Inflammatory macrophage treated with lipopolysaccharide for 4 hours (primary cell): ENCODE results near the gene FCRL6.

Source experiments
- DNase-seq: peaks from one replicate; pipeline ENCODE4 v3.0.0-alpha.2; 2020

The FCRL6 gene

DNA sequence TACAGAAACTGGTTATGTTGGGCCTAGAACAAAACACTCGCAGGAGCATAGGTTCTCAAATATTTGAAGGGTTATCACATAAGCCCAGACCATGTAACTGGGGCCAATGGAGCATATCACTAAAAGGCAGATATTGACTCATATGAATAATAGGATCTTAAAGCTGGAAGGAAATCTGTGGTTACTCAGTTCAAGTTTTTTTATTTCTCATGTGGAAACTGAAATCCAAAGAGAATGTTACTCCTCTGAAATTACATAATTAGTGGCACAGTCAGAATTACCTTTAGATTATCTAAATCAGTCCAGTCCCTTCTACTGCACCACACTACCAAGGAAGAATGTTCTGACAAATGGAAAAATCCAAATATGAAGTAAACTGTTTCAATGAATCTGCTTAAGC, 36.6 kb downstream of the FCRL6 start:
- DNase-seq = peak; percentile 76

- no peak for DNase-seq
These were observed 37.1 kb downstream of the FCRL6 start for GRCh38 chr1:159839116-159839849.

- DNase-seq = no peak
These were observed 39.6 kb downstream of the FCRL6 start for GRCh38 chr1:159841749-159842148.

GRCh38 chr1:159843459-159843858, 41.3 kb downstream of the FCRL6 start:
- DNase-seq = no peak

DNA sequence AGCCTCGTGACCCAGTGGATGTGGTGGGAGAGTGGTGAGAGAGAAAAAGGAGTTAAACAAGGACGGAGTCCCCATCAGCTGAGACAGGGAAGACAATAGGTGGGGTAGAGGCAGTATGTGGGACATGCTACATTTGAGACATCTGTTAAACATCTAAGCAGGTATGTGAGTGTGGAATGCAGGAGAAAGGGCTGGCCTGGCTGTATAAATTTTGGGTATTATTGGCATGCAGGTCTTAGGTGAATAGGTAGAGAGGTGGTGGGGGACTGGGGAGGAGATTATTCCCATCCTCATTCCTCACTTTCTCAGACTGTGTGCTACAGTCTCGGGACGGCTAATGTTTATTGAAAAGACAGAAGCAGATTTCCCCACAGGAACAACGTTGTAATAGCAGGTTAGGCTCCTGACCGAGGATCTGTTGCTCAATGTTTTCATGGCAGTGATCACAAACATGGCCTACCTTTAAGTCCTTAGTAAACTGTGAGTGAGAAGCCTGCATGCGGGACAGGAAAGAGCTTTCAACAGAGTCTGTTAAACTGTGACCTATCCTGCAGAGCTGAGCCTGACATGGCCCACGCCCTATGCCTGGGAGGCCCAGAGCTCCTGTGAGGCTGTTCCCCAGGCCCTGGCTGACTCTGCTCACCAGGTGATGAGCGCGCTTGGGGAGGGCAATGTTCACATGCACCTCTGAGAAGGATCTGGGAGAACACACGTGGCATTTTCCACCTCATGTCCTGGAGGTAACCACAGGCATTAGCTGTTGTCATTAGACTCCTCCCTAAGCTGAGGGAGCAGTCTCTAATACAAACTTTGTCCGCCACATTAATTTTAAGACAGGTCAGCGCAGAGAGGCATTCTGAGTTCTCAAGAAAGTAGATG, 43.8 kb downstream of the FCRL6 start:
- DNase-seq = no peak

DNA sequence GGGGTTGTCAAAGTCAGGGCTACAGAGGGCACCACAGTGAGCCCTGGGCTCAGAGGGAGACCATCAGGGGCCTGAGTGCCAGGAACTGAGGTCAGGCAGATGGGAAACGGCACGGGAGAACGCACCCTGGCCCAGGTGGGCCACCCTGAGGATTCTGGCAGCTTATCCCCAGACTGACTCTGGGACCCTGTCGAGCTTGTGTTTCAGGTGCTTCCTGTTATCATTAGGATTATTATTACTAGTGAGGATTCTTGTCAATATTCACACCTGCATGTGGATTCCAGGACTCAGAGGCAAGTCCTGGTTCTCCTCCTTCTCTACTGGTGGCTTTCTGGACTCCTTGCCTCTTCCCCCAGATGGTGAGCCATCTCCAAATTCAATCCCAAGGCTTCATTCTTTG, 45.1 kb downstream of the FCRL6 start:
- no peak for DNase-seq

GRCh38 chr1:159848326-159848725, 46.2 kb downstream of the FCRL6 start:
- peak; percentile 32 for DNase-seq

DNA sequence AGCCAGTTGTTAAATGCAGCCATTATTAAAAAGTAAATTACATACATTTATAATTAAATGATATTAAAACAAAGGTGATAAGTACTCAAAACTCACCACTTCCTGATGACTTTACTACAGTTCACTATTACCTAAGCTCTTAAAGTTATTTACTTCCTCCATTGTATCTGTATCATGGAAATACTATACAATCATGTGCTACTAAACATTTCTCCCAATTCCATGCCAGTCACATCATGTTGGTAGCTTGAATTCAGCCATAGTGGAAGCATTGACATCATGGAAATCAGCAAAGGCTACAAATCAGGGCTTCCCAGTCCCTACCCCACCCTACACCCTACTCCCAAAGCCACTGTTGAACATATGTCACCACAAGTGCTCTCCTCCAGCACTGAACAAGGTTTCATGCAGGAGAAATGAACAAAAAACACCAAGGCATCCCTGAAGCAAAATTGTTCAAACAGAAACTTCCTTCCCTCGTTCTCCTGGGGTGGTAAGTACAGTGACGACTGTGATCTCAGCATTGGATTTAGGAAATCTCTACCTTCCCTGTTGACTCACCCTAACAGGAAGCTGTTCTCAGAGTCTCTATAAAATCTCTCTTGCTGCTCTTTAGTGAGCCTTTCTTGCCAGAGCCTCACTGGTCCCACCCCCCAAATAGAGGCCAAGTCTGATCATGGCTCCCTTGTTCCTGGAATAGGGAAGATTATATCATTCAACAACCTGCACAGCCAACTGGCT, 47.6 kb downstream of the FCRL6 start:
- DNase-seq = peak; percentile 86

GRCh38 chr1:159851407-159851806, 49.2 kb downstream of the FCRL6 start:
- peak; percentile 58 for DNase-seq

DNA sequence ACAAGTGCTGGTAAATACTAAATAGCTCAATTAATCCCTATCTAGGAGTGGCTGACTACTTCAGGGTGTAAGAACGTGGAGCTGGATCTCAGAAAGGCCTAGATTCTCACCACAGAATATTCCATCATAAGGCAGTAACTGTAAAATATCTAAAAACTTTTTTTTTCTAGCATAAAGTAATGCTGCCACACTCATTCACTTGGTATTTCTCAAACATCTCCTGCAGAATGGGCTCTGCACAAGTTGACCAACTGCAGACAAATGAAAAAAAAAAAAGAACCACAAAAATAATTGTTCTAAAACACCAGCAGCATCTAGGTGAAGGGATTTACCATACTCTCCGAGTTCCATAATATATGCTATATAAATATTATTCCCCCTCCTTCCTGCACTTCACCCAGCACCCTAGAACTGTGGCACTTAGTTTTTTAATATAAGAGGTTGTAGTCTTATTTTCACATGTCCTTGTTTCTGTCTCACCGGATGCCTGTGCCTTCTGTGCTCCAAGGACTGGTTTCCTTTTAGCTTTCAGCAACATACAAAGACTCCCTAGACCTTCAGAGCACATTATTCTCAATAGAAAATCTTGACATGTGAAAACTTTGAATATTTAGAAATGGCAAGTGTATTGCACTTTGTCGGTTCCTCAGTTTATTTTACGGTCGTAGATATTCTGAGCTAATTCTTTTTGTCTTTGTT, 51.4 kb downstream of the FCRL6 start:
- DNase-seq = no peak

DNA sequence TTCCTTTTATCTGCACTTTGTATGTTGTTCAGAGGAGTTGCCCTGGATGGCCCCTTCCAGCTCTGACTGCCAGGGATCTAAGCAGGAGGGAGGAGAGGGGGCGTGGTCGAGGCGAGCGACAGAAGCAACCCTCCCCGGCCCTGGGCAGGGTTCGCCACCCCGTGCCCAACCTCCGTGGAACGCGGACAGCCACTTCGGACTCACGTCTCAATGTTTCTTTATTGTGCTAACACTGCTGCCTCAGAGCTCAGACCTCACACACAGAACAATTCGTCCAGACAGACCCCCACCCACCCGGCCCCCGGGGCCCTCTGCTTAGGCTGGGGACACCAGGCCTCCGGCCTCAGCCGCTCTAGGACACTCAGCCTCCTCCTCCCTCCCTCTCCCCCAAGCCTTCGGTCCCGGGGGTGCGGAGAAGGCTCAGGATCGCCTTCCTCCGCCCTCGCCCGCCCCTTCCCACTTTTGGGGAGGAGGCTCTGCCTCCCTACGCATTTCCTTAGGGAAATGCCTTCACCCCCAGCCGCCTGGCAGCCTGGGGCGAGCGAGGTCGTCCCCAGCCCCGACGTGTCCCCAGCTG, 52.0 kb downstream of the FCRL6 start:
- peak; percentile 34 for DNase-seq

DNA sequence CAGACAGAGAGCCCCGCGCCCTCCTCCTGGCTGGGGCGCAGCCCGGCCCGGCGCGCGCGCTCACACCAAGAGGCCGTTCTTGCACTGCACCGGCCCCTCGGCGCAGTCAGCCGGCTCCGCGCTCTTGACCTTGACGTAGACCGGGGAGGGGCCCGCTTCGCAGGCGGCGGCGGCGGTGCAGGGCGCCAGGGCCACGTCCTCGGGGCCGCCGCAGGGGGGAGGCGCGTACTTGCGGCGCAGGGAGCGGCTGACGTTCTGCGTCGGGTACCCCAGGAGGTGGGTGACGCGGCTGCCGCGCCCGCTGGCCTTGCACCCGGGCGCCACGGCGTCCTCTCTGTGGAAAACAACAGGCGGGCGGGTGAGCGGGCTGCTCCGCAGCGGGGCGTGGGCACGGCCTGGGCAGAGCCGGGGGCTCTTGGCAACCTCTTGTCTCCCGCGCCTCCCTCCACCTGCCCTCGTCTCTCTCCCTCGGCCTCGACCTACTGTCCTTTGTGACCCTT, 52.6 kb downstream of the FCRL6 start:
- peak; percentile 77 for DNase-seq

GRCh38 chr1:159855709-159856108, 53.5 kb downstream of the FCRL6 start:
- no peak for DNase-seq

GRCh38 chr1:159856576-159856975, 54.4 kb downstream of the FCRL6 start:
- DNase-seq = no peak

GRCh38 chr1:159857889-159858288, 55.7 kb downstream of the FCRL6 start:
- DNase-seq = no peak

- no peak for DNase-seq
These were observed 57.7 kb downstream of the FCRL6 start for GRCh38 chr1:159859767-159860322.

- no peak for DNase-seq
These were observed 58.3 kb downstream of the FCRL6 start for GRCh38 chr1:159860456-159860855.

DNA sequence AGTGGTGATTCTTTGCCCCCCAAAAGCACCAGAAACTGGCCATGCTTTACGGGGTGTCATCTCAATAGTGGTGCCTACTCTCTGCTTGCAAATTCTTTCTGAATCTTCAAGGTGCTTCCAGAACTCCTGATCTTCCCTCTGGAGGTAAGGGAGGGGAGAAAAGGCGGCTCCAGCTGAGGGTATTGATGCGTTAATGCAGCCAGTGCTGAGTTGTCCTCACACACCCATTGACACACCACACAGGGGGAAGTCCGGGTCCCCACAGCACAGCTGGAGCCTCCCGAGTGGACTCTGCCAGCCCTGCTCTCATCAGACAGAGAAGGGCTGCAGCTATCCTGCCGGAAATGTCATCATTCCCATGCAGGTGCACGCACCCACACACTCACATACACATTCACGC, 59.1 kb downstream of the FCRL6 start:
- no peak for DNase-seq

GRCh38 chr1:159862031-159862430, 59.9 kb downstream of the FCRL6 start:
- no peak for DNase-seq

- no peak for DNase-seq
These were observed 60.4 kb downstream of the FCRL6 start, which contains the start of gene VSIG8 for GRCh38 chr1:159862557-159862956. Gene VSIG8, minus strand, starts transcription at chr1:159862657. Its CDS starts 136 bp downstream, at chr1:159862521.

DNA sequence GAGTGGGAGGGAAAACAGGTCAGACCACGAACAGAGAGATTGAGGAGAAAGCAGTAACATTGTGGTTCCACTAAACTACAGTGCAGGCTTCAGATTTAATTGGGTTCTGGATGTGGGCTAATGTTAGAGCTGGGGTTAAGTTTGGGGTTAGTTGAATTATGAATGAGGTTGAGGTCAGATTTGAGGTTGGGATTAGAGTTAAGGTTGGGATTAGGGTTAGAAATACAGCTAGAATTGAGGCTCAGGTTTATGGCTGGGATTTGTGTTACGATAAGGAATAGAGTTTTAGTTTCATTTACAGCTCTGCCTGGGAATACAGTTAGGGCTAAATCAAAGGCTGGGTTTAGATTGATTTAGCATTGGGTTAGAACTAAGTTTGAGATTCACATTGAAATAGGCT, 62.1 kb downstream of the FCRL6 start:
- no peak for DNase-seq
